HG03045 (cell line): ENCODE results near the gene SLC22A23.

Experiments used
- ATAC-seq: cut with Tn5 transposase; IDR thresholded peaks from one replicate; pipeline ENCODE4 v1.9.1; 2021; ENCODE audit warnings: mild to moderate bottlenecking, moderate library complexity; ENCODE audit not compliant: unreplicated experiment

Gene SLC22A23

GRCh38 chr6:3406362-3406821, 50.5 kb downstream of the SLC22A23 start:
- no peak for ATAC-seq

- ATAC-seq: no peak
These were observed 51.2 kb downstream of the SLC22A23 start for GRCh38 chr6:3405679-3406078.

DNA sequence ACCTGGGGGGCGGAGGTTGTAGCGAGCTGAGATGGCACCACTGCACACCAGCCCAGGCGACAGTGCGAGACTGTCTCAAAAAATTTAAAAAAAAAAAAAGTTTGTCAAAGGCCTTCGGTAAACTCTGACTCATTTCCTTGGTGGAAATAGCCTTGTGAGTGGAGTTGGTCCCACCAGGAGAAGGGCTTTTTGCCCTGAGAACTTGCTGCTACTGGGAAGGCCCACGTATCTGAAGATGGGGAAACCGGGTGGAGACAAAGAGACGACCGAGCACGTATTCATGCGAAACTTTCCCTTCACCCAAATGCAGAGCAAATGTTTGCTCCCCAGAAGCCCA, 51.7 kb downstream of the SLC22A23 start:
- ATAC-seq: no peak

DNA sequence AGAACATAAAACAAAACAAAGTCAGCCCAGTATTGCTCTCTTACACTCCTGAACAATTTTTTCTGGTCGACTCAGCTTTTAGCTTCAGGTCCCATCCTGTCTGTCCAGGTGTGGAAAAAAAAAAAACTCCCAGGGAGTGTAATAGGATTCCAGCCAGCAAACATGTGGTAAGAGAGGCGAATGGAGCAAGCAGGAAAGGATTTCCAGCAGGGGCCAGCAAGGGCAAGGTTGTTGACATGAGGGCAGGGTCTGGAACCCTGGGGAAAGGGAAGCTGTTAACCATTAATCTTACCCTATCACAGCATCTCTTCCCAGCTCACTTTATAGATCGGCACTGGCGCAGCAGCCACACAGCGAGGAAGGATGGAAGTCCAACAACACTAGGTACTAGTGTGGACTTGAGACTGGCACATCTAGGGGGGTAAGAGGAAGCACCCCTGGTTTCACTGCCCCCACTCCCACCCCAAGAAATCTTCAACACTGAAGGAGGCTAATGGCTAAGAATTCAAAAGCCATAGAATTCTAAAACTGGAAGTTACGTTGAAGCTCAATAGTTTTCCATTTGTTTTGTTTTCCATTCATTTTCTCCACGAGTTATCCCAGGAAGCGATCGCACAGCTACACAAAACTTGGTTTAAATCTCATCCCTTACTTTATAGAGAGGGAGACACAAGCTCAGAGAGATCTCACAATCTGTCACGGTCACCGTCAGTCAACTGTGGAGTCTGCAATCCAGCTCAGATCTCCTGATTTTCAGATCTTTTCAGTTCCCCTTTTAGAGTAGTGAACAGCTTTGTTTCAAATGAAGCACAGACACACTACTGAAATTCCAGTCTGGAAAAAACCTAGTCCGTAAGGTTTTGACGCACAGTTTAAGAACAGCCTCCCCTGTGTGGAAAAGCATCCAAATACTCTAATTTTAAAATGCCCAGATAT, 53.3 kb downstream of the SLC22A23 start:
- no peak for ATAC-seq

GRCh38 chr6:3402310-3403237, 54.3 kb downstream of the SLC22A23 start:
- no peak for ATAC-seq

DNA sequence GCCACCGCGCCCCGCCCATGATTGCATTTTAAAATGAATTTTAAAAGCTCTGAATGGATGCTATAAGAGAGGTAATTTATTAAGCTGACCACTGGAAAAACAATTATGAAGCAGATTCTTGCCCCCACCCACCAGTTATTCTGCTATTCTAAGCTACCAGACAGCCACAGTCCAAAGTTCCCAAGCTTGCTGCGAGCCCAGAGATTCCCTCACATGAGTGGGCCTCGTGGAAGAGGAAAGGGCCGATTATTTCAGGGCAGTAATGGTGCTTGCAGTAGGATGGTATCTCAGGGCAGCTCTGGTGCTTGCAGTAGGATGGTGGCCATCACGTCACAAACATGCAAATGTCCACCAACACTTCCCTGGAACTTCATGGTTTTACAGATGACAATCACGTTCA, 56.7 kb downstream of the SLC22A23 start:
- no peak for ATAC-seq

DNA sequence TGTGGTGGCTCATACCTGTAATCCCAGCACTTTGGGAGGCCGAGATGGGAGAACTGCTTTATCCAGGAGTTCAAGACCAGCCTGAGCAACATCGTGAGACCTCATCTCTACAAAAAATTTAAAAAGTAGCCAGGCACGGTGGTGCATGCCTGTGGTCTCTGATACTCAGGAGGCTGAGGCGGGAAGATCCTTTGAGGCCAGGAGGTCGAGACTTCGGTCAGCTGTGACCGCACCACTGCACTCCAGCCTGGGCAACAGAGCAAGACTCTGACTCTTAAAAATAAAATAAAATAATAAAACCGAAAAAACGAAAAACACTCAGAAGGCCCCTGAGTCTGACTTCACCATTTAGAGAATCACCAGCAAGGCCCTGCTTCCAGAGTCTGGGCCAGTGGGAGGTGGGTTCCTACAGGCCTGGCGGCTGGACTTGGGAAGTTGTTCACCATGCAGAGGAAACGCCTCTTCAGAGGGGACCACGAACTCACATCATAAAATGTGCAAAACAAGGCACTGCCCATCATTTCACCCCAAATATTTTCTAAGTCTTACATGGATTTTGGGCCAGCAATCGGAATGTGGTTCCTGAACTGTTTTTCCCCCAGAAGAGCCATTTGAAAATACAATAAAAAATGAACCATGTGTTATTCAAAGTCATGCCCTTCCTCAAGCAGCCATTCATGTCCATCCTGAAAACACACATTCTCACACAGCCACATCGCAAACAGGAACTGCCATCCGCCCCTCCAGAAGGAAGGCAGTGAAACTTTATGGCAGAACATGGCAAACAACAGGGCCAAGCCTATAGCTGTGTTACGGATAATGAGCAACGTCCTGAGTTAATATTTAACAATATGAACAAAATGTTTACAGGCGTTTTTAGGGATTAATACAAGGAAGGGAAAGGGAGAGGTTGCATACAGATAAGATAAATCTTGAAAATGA, 57.8 kb downstream of the SLC22A23 start:
- no peak for ATAC-seq

DNA sequence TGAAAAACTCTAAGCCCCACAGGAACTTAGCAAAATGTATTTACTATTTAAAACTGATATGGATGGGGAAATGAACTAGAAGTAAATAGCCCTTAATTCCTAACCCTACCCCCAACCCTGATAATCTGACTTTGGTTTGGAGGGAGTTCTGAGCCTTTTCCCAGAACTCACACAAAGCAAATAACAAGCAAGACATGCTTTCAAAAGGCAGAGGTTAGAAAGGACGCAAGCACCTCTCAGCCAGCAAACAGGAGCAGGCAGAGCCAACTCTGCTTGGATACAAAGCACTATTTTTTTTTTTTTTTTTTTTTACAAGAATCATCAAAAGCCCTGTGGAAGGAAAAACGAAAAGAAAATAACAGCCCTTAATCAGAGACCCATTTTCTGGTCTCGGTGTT, 58.7 kb downstream of the SLC22A23 start:
- ATAC-seq: no peak

DNA sequence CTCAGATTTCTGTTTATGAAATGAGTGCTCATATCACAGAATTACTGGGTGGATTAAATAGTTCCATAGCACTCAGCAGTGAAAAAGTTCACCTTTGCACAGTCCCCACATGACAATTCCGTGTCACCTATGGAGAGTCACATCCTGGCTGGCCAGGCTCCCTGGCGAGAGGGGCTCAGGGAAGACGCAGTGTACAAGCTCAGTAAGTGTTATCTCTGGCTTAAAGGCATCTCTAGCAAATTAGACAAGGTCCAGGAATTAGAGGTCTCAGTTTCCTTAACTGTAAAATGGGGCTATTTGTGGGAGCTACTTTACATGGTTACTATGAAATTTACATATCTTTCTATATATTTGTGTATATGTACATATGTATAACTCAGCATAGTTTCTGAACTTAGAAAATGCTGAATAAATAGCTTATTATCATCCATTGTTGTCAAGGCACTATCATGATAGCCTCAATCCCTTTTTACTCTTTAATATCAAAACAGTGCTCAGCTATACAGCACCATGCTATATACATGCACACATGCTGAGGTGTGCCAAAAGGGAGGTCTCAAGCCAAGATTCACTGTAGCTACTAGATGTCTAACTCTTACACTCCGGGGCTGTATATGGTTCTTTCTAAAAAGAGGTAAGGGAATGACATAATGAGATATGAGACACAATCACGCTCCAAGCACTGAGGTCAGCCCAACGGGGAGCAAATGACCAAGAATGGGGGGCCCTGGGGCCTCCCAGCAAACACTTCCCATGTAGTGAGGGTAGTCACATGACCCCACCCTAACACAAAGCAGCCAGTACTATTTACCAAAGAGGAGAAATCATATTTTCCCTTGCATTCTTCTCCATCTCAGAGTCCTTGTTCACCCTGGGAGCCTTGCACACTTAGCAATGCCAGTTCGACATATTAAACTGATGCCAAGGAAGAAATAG, 59.4 kb downstream of the SLC22A23 start:
- no peak for ATAC-seq

GRCh38 chr6:3396503-3397180, 60.2 kb downstream of the SLC22A23 start:
- no peak for ATAC-seq

DNA sequence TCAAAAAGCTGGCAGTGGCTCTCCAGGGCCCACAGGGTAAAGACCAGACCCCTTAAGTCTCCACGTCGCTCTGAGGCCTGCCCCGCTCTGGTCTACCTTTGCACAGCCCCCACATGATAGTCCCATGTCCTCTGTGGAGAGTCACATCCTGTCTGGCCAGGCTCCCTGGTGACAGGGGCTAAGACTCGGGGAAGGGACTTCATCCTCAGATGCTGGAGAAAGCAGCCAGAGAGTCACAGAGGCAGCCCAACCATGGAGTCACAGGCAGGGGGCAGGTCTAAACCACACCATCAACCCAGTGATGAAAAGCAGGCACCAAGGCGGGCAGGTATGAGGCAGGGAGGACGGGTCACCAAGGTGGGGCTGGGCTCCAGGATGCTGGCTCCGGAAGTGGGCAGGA, 62.2 kb downstream of the SLC22A23 start:
- no peak for ATAC-seq

GRCh38 chr6:3393836-3394202, 63.0 kb downstream of the SLC22A23 start:
- no peak for ATAC-seq

DNA sequence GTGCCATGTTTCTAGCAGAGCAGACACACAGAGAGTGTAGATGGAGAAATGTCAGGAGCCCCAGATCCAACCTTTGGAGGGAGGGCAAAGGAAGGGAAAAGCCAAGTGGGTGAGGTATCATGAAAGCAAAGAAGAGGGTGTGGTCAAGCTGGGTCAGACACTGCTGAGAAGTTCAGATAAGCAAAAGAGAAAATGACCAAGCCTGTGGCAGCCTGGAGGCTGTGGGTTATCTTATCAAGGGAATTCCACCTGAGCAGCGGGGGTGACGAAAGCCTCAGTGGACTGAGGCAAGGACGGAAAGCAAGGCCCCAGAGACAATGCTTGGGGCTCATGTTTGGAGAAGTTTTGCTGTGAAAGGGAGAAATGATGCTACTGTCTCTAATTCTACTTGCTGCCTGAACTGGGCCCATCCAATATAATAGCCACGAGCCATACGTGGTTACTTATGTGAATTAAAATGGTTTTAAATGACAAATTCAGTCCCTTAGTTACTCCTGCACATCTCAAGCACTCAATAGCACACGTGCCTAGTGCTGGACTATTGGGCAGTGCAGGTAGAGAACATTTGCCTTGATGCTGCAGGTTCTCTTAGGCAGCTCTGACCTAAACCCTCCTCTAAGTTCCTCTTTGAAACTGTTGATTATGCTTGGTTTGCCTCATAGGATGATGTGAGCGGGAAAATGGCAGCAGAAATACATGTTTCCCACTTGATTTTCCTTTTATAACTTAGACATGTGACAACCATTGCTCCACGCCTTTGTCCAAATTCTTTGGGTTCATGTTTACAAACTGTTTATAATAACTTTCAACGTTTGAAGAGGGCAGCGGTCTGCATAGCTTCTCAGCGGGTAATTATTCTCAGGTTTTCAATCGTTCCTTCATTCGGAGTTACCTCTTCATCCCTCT, 63.7 kb downstream of the SLC22A23 start:
- ATAC-seq: no peak

- ATAC-seq: no peak
These were observed 64.9 kb downstream of the SLC22A23 start for GRCh38 chr6:3391902-3392458.

DNA sequence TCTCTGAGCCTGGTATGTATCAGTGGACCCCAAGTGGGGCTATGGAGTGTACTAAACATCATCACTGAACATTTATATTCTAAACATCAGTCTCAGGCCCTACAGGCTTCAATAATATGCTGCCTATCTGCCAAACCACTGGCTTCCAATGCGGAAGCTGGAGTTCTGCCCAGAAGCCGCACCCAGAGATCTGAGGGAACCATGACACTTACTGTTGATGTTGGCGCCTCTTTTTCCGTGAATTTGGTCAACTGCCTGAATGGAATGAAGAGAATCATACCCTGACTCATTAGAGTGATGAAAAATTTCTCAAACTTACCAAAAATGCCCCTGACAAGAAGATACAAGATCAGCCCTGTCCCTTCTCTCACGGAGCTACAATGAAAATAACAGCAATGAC, 66.2 kb downstream of the SLC22A23 start:
- ATAC-seq: no peak

DNA sequence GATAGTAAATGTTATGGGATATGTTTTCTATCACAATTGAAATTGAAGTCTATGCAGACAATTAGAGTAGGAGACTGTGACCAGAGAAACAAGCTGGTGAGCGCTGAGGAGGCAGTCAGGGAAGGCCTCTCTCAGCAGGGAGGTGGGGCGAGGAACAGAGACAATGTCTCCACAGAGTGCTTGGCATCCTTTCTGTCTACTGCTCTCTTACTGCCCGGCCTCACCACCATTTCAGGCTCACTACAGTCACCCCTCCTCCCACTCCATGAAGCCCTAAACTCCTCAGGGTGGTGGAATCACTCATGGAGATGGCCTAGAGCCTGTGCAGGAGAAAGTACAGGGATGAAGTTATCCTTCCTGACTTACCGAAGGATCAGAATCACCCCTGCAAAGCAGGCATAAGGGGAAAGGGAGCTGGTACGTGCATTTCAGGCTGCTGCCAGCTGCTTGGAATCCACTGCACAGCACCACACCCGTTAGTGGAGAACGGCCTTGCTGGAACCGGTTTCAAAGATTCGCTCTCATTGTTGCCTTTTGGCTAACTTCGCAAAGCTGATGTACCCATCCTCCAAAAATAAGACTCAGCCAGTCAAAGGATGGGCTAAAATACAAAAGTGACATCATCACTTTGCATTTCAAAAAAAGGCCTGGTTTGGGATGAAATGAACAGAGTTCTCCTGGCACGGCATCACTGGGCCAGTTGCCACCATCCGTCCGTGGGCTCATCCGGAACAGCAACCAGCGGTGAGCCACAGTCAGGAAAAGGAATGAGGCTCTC, 67.3 kb downstream of the SLC22A23 start:
- ATAC-seq: no peak

- ATAC-seq: no peak
These were observed 68.1 kb downstream of the SLC22A23 start for GRCh38 chr6:3388786-3389185.
